ENCODE data around the gene PRKAG2. TPM values are rescaled to one million over a fixed set of nuclear protein-coding genes. Genes with fewer than 3 reads are reported as not detected.

The PRKAG2 gene
- total RNA-seq, 1 donor from 2014 or later, result 4.7 TPM

GRCh38 chr7:151673216-151673615 is 203.7 kb downstream of the PRKAG2 start:
- Histone ChIP-seq H3K4me1 (ENCODE audit: control insufficient read depth in 3 of 3, insufficient read depth in 3 of 3, low read length in 3 of 3) (peaks cover 3 to 16% (median 15%) of the 10 kb centered on the region in 3 donors), H3K9me3 (ENCODE audit: control insufficient read depth in 3 of 3, low read length in 3 of 3) (no peaks in the 10 kb centered on the region), H3K27ac (ENCODE audit: low read depth, low read length) (no peak overlapping the region), H3K4me3 (ENCODE audit: low read length in 3 of 3) (no peak overlapping the region), H3K36me3 (ENCODE audit: control insufficient read depth in 3 of 3, insufficient read depth in 3 of 3, low read length in 3 of 3) (peaks cover 0 to 8% (median 4%) of the 10 kb centered on the region in 3 donors), H3K27me3 (ENCODE audit: control insufficient read depth in 3 of 3, insufficient read depth in 3 of 3, low read length in 3 of 3) (no peaks in the 10 kb centered on the region), H3K9ac (ENCODE audit: low read depth in 1 of 3, low read length in 3 of 3) (no peak overlapping the region)

- Histone ChIP-seq H3K4me1 (ENCODE audit: control insufficient read depth in 3 of 3, insufficient read depth in 3 of 3, low read length in 3 of 3) (peaks cover 3 to 17% (median 15%) of the 10 kb centered on the region in 3 donors), H3K9ac (ENCODE audit: low read depth in 1 of 3, low read length in 3 of 3) (no peak overlapping the region), H3K36me3 (ENCODE audit: control insufficient read depth in 3 of 3, insufficient read depth in 3 of 3, low read length in 3 of 3) (peaks cover 0 to 8% (median 4%) of the 10 kb centered on the region in 3 donors), H3K27me3 (ENCODE audit: control insufficient read depth in 3 of 3, insufficient read depth in 3 of 3, low read length in 3 of 3) (no peaks in the 10 kb centered on the region), H3K27ac (ENCODE audit: low read depth, low read length) (no peak overlapping the region), H3K4me3 (ENCODE audit: low read length in 3 of 3) (no peak overlapping the region), H3K9me3 (ENCODE audit: control insufficient read depth in 3 of 3, low read length in 3 of 3) (no peaks in the 10 kb centered on the region)
Observed at GRCh38 chr7:151672716-151673115, 204.2 kb downstream of the PRKAG2 start.

GRCh38 chr7:151671514-151671913 is 205.4 kb downstream of the PRKAG2 start:
- no peak overlapping the region for H3K27ac ChIP-seq (ENCODE audit: low read depth, low read length)
- H3K27me3 ChIP-seq (ENCODE audit: control insufficient read depth in 3 of 3, insufficient read depth in 3 of 3, low read length in 3 of 3), result no peaks in the 10 kb centered on the region
- no peak overlapping the region for H3K4me3 ChIP-seq (ENCODE audit: low read length in 3 of 3)
- H3K4me1 ChIP-seq (ENCODE audit: control insufficient read depth in 3 of 3, insufficient read depth in 3 of 3, low read length in 3 of 3), result peaks cover 4 to 18% (median 11%) of the 10 kb centered on the region in 3 donors
- H3K36me3 ChIP-seq (ENCODE audit: control insufficient read depth in 3 of 3, insufficient read depth in 3 of 3, low read length in 3 of 3), result peaks cover 0 to 8% (median 4%) of the 10 kb centered on the region in 3 donors
- peaks cover 0 to 2% (median 0%) of the 10 kb centered on the region in 3 donors for H3K9me3 ChIP-seq (ENCODE audit: control insufficient read depth in 3 of 3, low read length in 3 of 3)
- H3K9ac ChIP-seq (ENCODE audit: low read depth in 1 of 3, low read length in 3 of 3), result no peak overlapping the region

GRCh38 chr7:151669762-151670161 is 207.2 kb downstream of the PRKAG2 start:
- Histone ChIP-seq H3K36me3 (ENCODE audit: control insufficient read depth in 3 of 3, insufficient read depth in 3 of 3, low read length in 3 of 3) (peaks cover 0 to 7% (median 4%) of the 10 kb centered on the region in 3 donors), H3K9ac (ENCODE audit: low read depth in 1 of 3, low read length in 3 of 3) (peak overlapping the region in 1 of 3 donors; percentile 25), H3K9me3 (ENCODE audit: control insufficient read depth in 3 of 3, low read length in 3 of 3) (peaks cover 0 to 6% (median 0%) of the 10 kb centered on the region in 3 donors), H3K27ac (ENCODE audit: low read depth, low read length) (no peak overlapping the region), H3K27me3 (ENCODE audit: control insufficient read depth in 3 of 3, insufficient read depth in 3 of 3, low read length in 3 of 3) (no peaks in the 10 kb centered on the region), H3K4me3 (ENCODE audit: low read length in 3 of 3) (peak overlapping the region in 1 of 3 donors; percentile 45), H3K4me1 (ENCODE audit: control insufficient read depth in 3 of 3, insufficient read depth in 3 of 3, low read length in 3 of 3) (peaks cover 3 to 17% (median 11%) of the 10 kb centered on the region in 3 donors)

GRCh38 chr7:151666886-151667285 is 210.0 kb downstream of the PRKAG2 start:
- H3K4me3 ChIP-seq (ENCODE audit: low read length in 3 of 3), result no peak overlapping the region
- H3K9me3 ChIP-seq (ENCODE audit: control insufficient read depth in 3 of 3, low read length in 3 of 3), result peaks cover 0 to 6% (median 0%) of the 10 kb centered on the region in 3 donors
- H3K4me1 ChIP-seq (ENCODE audit: control insufficient read depth in 3 of 3, insufficient read depth in 3 of 3, low read length in 3 of 3), result peaks cover 3 to 17% (median 11%) of the 10 kb centered on the region in 3 donors
- no peak overlapping the region for H3K9ac ChIP-seq (ENCODE audit: low read depth in 1 of 3, low read length in 3 of 3)
- H3K27ac ChIP-seq (ENCODE audit: low read depth, low read length), result no peak overlapping the region
- no peaks in the 10 kb centered on the region for H3K27me3 ChIP-seq (ENCODE audit: control insufficient read depth in 3 of 3, insufficient read depth in 3 of 3, low read length in 3 of 3)
- H3K36me3 ChIP-seq (ENCODE audit: control insufficient read depth in 3 of 3, insufficient read depth in 3 of 3, low read length in 3 of 3), result no peaks in the 10 kb centered on the region

GRCh38 chr7:151665368-151665767 is 211.5 kb downstream of the PRKAG2 start:
- no peaks in the 10 kb centered on the region for H3K27me3 ChIP-seq (ENCODE audit: control insufficient read depth in 3 of 3, insufficient read depth in 3 of 3, low read length in 3 of 3)
- no peak overlapping the region for H3K4me3 ChIP-seq (ENCODE audit: low read length in 3 of 3)
- H3K27ac ChIP-seq (ENCODE audit: low read depth, low read length), result no peak overlapping the region
- H3K9ac ChIP-seq (ENCODE audit: low read depth in 1 of 3, low read length in 3 of 3), result no peak overlapping the region
- no peaks in the 10 kb centered on the region for H3K36me3 ChIP-seq (ENCODE audit: control insufficient read depth in 3 of 3, insufficient read depth in 3 of 3, low read length in 3 of 3)
- H3K4me1 ChIP-seq (ENCODE audit: control insufficient read depth in 3 of 3, insufficient read depth in 3 of 3, low read length in 3 of 3), result peaks cover 3 to 17% (median 8%) of the 10 kb centered on the region in 3 donors
- H3K9me3 ChIP-seq (ENCODE audit: control insufficient read depth in 3 of 3, low read length in 3 of 3), result peaks cover 0 to 6% (median 0%) of the 10 kb centered on the region in 3 donors

GRCh38 chr7:151664268-151664667 is 212.6 kb downstream of the PRKAG2 start:
- H3K27me3 ChIP-seq (ENCODE audit: control insufficient read depth in 3 of 3, insufficient read depth in 3 of 3, low read length in 3 of 3), result no peaks in the 10 kb centered on the region
- H3K4me3 ChIP-seq (ENCODE audit: low read length in 3 of 3), result no peak overlapping the region
- peaks cover 0 to 6% (median 0%) of the 10 kb centered on the region in 3 donors for H3K9me3 ChIP-seq (ENCODE audit: control insufficient read depth in 3 of 3, low read length in 3 of 3)
- H3K27ac ChIP-seq (ENCODE audit: low read depth, low read length), result no peak overlapping the region
- peaks cover under 1 to 9% (median 3%) of the 10 kb centered on the region in 3 donors for H3K4me1 ChIP-seq (ENCODE audit: control insufficient read depth in 3 of 3, insufficient read depth in 3 of 3, low read length in 3 of 3)
- no peak overlapping the region for H3K9ac ChIP-seq (ENCODE audit: low read depth in 1 of 3, low read length in 3 of 3)
- no peaks in the 10 kb centered on the region for H3K36me3 ChIP-seq (ENCODE audit: control insufficient read depth in 3 of 3, insufficient read depth in 3 of 3, low read length in 3 of 3)

- peaks cover 0 to 6% (median 0%) of the 10 kb centered on the region in 3 donors for H3K9me3 ChIP-seq (ENCODE audit: control insufficient read depth in 3 of 3, low read length in 3 of 3)
- H3K27me3 ChIP-seq (ENCODE audit: control insufficient read depth in 3 of 3, insufficient read depth in 3 of 3, low read length in 3 of 3), result no peaks in the 10 kb centered on the region
- H3K4me3 ChIP-seq (ENCODE audit: low read length in 3 of 3), result no peak overlapping the region
- H3K9ac ChIP-seq (ENCODE audit: low read depth in 1 of 3, low read length in 3 of 3), result no peak overlapping the region
- no peaks in the 10 kb centered on the region for H3K36me3 ChIP-seq (ENCODE audit: control insufficient read depth in 3 of 3, insufficient read depth in 3 of 3, low read length in 3 of 3)
- H3K4me1 ChIP-seq (ENCODE audit: control insufficient read depth in 3 of 3, insufficient read depth in 3 of 3, low read length in 3 of 3), result peaks cover 0 to 8% (median 3%) of the 10 kb centered on the region in 3 donors
- H3K27ac ChIP-seq (ENCODE audit: low read depth, low read length), result no peak overlapping the region
Observed at GRCh38 chr7:151663382-151664100, 213.4 kb downstream of the PRKAG2 start.

GRCh38 chr7:151662251-151662826 is 214.6 kb downstream of the PRKAG2 start:
- H3K4me3 ChIP-seq (ENCODE audit: low read length in 3 of 3), result no peak overlapping the region
- H3K36me3 ChIP-seq (ENCODE audit: control insufficient read depth in 3 of 3, insufficient read depth in 3 of 3, low read length in 3 of 3), result no peaks in the 10 kb centered on the region
- no peak overlapping the region for H3K9ac ChIP-seq (ENCODE audit: low read depth in 1 of 3, low read length in 3 of 3)
- peaks cover 0 to 6% (median 0%) of the 10 kb centered on the region in 3 donors for H3K9me3 ChIP-seq (ENCODE audit: control insufficient read depth in 3 of 3, low read length in 3 of 3)
- no peak overlapping the region for H3K27ac ChIP-seq (ENCODE audit: low read depth, low read length)
- peaks cover 0 to 4% (median 3%) of the 10 kb centered on the region in 3 donors for H3K4me1 ChIP-seq (ENCODE audit: control insufficient read depth in 3 of 3, insufficient read depth in 3 of 3, low read length in 3 of 3)
- H3K27me3 ChIP-seq (ENCODE audit: control insufficient read depth in 3 of 3, insufficient read depth in 3 of 3, low read length in 3 of 3), result no peaks in the 10 kb centered on the region

GRCh38 chr7:151661587-151661986 is 215.3 kb downstream of the PRKAG2 start:
- Histone ChIP-seq H3K4me1 (ENCODE audit: control insufficient read depth in 3 of 3, insufficient read depth in 3 of 3, low read length in 3 of 3) (no peaks in the 10 kb centered on the region), H3K27me3 (ENCODE audit: control insufficient read depth in 3 of 3, insufficient read depth in 3 of 3, low read length in 3 of 3) (no peaks in the 10 kb centered on the region), H3K4me3 (ENCODE audit: low read length in 3 of 3) (no peak overlapping the region), H3K9ac (ENCODE audit: low read depth in 1 of 3, low read length in 3 of 3) (no peak overlapping the region), H3K27ac (ENCODE audit: low read depth, low read length) (no peak overlapping the region), H3K36me3 (ENCODE audit: control insufficient read depth in 3 of 3, insufficient read depth in 3 of 3, low read length in 3 of 3) (no peaks in the 10 kb centered on the region), H3K9me3 (ENCODE audit: control insufficient read depth in 3 of 3, low read length in 3 of 3) (peaks cover 0 to 5% (median 0%) of the 10 kb centered on the region in 3 donors)
